ENCODE measurements around the gene A2M.

The A2M gene

GRCh38 chr12:9098115-9098452 is 17.6 kb downstream of the A2M start:
- no peak for DNase-seq

GRCh38 chr12:9096563-9097176 is 19.0 kb downstream of the A2M start:
- peak; percentile 40 for DNase-seq

- DNase-seq = no peak
These were observed 20.4 kb downstream of the A2M start for GRCh38 chr12:9095322-9095721.

GRCh38 chr12:9094512-9095206 is 21.1 kb downstream of the A2M start:
- no peak for DNase-seq

- no peak for DNase-seq
These were observed 23.7 kb downstream of the A2M start for GRCh38 chr12:9091891-9092598.

- no peak for DNase-seq
These were observed 25.5 kb downstream of the A2M start for GRCh38 chr12:9090220-9090619.

- no peak for DNase-seq
These were observed 28.5 kb downstream of the A2M start for GRCh38 chr12:9087087-9087835.

GRCh38 chr12:9086087-9086486 is 29.6 kb downstream of the A2M start:
- DNase-seq = no peak

GRCh38 chr12:9084417-9084816 is 31.3 kb downstream of the A2M start:
- DNase-seq = no peak

- DNase-seq = no peak
These were observed 31.9 kb downstream of the A2M start for GRCh38 chr12:9083793-9084192.

- no peak for DNase-seq
These were observed 33.9 kb downstream of the A2M start for GRCh38 chr12:9081667-9082427.

GRCh38 chr12:9079883-9080675 is 35.6 kb downstream of the A2M start:
- DNase-seq = peak; percentile 9

GRCh38 chr12:9079082-9079481 is 36.6 kb downstream of the A2M start:
- no peak for DNase-seq

GRCh38 chr12:9077152-9078031 is 38.3 kb downstream of the A2M start:
- no peak for DNase-seq

GRCh38 chr12:9076733-9077132 is 39.0 kb downstream of the A2M start:
- DNase-seq = no peak

- DNase-seq = no peak
These were observed 40.6 kb downstream of the A2M start for GRCh38 chr12:9075138-9075535.

- no peak for DNase-seq
These were observed 41.1 kb downstream of the A2M start for GRCh38 chr12:9074484-9075137.

GRCh38 chr12:9073076-9073475 is 42.6 kb downstream of the A2M start:
- no peak for DNase-seq

GRCh38 chr12:9072481-9073038 is 43.2 kb downstream of the A2M start:
- DNase-seq = no peak

GRCh38 chr12:9071969-9072368 is 43.8 kb downstream of the A2M start:
- DNase-seq = no peak
